GM21717 (cell line): ENCODE measurements around the gene SUGCT.

Experiments used
- ATAC-seq: cut with Tn5 transposase; IDR thresholded peaks from one replicate; pipeline ENCODE4 v1.9.1; 2021; ENCODE audit warnings: mild to moderate bottlenecking, moderate library complexity; ENCODE audit not compliant: unreplicated experiment

SUGCT gene

DNA sequence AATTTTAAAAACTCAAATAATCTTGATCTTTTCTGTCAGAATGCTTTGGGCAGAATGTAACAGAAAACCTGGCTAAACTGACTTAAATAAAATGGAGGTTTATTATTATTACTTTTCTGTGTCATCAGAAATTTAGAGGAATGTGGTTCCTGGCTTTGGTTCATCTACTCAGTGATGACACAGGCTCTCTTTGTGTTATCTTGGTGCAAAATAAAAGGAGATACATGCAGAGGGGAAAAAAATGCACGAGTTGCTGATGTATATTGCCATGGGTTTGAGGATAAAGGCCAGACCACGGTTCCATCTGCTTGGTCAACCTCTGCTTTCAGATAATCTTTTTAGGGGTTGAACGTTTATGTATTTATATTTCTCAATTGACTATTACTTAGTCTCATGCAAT lies 181.4 kb downstream of the SUGCT start:
- ATAC-seq, result no peak

DNA sequence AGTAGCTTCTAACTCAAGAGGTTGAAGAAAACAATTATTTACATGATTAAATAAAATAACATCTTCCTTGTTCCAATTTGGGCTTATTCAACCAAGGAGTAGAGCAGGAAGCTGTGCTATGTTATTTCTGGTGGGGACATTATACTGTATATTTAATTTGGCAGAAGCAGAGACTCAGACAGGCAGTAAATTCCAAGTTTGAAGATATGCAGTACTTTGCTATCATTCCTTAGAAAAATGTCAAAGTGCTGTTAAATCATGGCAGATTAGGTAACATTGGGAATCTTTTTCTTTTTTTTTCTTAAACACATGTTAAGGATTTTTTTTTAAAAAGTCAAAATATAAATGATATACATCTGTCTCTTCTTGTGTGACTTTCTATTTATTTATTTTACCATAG lies 190.1 kb downstream of the SUGCT start:
- no peak for ATAC-seq

DNA sequence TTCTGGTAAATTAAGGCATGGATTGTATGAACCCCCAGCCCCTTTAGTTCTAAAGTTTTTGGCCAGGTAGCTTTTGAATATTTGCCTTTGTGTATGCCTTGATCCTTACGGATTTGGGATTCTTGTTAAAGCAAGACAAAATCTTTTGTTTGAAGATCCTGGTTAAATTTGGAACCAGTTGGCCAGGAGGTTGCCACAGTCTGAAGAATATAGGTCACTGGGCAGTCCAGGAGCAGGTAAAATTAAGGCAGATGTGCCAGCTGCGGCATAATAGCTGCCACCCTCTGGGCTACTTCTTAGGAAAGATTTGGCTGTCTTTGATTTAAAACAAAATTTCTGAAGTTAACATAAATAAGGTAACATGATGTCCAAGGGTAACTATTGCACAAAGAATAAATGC lies 192.3 kb downstream of the SUGCT start:
- no peak for ATAC-seq

DNA sequence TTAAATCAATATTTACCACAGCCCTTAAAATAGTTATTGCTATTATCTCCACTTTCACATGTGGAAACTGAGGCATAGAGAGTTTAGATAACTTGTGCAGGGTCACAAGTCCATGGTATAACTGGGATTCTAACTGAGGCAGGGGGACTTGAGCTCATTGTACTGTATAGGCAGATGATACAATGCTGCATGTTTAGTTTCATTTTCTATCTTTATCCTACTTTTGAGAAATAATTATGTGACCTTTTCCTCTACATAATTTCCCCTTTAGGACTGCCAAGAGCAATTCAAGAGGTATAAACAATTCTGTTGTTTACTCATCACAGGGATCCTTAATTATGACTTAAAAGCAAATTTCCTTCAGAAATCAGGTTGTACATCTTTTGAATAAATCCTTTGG lies 193.1 kb downstream of the SUGCT start:
- no peak for ATAC-seq

DNA sequence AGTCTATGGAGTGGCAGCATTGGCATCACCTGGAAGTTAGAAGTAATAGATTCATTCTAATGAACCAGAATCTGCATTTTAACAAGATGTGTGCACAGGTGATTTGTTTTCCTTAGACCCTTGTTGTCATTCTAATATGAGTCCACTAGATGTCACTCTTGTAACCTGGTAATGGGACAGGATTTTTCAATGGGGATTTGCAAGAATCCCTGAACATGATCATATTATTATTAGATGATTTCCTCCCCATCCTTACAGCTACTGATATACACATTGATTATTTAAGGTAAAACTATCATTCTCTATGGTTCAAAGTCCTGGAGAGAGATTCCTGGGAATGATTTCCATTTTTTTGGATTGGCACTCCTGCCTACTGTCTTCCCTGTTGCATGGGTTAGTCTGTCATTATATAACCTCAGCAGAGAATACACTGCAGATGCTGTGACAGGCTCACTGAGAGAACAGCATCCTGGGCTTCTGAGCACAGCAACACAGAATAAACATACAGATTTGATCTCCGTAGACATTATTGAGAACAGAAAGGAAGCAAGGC lies 194.9 kb downstream of the SUGCT start:
- ATAC-seq, result peak; percentile 70

DNA sequence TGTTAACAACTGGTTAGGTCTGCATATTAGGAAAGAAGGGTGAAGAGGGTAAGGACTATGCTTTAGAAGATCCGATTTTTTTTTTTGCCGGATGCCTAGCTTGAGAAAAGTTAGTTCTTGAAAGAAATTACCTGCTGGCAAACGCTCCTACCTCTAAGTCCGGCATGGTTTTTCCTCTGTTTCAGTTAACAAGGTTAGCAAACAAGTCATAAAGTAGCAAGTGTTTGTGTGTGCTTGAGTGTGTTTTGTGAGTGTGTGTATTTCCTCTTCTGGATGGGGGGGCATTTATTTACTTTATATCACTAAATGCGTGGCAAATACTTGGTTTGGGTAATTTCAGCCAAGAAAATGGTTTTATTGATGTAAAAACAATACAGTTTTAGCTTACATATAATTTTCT lies 195.6 kb downstream of the SUGCT start:
- no peak for ATAC-seq

DNA sequence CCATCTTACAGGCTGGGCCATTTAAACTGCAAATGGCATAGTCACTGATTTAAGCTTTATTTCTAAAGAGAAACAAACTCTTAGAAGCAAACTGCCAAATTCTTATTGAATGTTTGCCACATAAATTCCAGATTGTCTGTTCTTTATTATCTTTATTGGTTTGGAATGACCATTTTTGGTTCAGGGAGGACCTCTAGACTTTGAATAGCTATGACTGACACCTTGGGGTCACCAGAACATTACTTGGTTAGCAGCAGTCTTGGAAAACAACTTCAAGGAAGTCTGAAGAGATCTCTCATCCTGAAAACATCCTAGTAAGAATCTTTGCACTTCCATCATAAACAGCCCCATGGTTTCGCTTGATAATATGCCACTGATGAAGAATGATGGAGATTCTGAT lies 197.1 kb downstream of the SUGCT start:
- no peak for ATAC-seq

DNA sequence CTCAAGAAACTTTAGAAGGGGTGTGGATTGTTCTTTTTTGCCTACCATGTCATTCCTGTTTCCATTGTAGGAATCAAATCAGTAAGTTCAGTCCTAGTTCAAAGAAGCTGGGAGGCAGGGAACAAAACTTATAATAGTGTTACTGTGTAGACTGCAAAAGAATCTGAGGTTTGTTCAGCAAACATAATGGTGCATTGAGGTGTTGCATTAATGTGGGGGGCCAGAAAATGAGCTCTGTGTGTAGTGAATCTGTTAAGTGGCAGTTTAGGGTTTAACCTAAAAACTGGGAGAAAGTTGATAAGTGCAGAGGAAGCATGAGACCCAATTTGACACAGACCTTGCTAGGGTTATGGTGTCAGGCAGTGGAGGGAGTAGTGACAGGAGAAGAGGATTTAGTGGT lies 197.7 kb downstream of the SUGCT start:
- ATAC-seq, result no peak

DNA sequence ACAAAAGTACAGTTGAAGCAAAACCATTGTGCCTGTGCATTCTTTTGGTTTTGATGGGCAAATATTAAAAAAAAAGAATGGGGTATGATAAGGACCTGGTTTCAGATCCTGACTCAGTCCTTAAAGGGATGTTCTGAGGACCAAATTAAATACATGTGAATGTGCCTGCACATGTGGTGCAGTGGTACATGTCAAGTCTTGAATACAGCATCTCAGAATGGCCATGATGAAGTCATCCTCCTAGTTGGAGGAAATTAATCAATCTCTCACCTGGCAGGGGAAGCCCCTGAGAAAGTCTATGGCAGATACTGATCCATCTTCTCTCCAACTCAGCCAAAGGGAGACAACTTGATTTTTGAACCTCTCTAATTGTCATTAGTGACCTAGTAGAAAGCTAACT lies 207.0 kb downstream of the SUGCT start:
- ATAC-seq, result no peak

DNA sequence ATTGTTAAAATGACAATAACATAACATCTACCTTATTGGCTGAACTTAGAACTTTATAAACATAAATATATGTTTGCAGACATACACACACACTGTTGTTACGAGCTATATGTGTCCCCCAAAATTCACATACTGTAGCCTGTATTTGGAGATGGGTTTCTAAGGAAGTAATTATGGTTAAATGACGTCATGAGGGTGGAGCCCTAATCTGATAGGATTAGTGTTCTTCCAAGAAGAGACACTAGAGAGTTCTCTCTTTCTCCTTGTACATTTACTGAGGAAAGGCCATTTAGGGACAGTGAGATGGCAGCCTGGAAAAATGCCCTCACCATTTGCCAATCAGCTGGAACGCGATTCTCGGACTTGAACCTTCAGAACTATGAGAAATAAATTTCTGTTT lies 211.7 kb downstream of the SUGCT start:
- no peak for ATAC-seq

DNA sequence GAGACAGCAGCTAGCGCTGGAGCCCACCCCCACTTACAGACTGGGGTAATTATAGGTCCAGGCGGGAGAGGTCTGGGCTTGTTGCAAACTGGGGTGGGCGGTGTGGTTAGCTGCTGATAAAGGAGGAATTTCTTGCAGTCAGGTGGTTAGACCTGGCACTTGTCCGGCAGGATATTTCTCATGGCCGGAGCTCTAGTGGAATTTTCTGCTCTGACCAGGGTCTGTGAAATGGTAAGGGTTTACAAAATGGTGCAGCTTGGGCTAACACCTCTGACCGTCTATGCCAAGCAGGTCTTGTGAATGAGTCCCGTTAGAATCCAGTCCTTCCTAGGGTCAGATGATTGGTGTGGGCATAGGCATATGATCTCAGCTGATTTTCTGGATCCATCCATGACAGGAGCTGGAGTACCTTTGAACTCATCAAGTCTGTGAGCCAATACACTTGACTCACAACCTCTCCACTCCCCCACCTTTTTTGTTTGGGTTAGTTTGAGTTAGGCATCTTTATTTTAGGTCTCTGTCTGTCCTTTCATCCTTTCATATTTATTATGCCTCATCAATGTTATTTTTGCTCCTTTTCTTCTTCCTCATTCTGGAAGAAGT lies 213.4 kb downstream of the SUGCT start:
- no peak for ATAC-seq

DNA sequence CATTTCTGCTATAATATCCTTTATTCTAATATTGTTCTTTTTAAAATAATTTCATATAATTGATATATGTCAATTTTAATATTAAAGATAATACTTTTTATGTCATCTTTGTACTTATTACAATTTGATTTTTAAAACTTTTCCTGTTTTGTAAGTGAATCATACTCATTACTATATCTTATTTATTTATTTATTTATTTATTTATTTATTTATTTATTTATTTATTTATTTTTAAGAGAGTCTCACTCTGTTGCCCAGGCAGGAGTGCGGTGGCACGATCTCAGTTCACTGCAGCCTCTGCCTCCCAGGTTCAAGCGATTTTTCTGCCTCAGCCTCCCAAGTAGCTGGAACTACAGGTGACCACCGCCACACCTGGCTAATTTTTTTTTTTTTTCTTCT lies 215.3 kb downstream of the SUGCT start:
- ATAC-seq, result no peak

DNA sequence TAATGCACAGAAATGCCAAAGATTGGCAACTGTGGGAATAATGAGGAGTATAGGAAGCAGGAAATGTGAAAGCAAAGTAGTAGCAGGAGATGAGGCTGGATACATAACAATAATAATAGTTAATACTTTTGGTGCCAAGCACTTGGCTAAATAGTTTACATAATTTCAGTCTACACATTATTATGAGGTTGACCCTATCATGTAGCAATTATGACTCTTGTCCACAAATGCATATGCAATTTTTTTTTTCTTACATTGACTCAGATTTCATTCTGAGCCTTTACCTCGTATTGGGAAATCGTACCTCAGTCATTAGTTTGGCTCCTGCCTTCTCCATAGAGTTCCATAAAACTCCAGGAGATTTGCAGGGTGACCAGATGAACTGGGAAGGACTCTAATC lies 219.9 kb downstream of the SUGCT start:
- ATAC-seq, result no peak

DNA sequence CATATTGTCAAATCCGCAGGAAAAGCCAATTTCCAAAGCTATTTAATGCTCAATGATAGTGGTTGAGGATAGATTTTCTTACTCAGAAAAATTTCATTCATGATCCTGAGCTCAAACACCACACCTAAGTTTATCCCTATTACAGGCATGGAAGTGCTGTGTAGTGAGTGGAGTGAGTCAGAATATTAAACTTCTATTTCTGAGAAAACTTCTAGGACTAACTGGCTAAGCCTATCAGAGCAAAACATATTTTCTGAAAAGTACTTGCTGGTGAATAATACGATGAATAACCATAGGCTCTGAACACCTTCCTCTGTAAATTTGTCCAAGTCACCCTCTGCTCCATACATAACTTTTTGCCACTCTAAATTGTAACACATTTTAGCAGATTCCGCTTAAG lies 221.5 kb downstream of the SUGCT start:
- no peak for ATAC-seq

DNA sequence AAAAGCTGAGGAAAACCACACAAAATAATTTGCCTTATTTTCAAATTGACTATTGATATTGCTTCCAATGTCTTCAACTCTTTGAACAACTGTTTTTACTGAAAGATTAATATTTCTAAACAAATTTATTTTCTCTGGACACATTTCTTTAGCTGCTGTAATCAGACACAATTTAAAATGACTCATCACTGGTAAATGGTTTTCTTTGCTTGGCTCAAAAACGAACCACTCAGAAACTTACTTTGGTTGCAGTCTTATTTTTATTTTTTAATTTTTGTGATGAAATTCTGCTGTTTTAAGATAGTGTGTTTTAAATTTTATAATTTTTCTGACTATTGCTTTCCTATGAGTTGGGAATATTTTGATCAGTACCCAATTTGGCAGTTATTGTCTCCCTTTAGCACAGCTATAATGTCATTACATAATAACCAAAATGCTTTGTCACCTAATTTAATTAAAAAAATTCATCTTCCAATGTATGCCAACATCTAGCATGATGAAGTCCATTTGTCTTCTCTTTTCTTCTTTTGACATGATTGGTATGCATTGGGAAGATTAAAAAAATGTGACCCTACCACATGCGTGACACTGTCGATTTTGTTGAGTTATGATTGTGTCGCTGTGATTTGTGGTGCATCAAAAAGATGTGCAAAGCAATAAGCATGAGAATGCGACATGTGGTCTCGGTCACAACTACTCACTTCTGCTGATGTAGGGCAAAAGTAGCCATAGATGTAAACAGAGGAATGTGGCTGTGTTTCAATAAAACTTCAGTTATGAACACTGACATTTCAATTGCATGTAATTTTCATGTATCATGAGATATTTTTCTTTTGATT lies 222.3 kb downstream of the SUGCT start:
- ATAC-seq, result no peak

DNA sequence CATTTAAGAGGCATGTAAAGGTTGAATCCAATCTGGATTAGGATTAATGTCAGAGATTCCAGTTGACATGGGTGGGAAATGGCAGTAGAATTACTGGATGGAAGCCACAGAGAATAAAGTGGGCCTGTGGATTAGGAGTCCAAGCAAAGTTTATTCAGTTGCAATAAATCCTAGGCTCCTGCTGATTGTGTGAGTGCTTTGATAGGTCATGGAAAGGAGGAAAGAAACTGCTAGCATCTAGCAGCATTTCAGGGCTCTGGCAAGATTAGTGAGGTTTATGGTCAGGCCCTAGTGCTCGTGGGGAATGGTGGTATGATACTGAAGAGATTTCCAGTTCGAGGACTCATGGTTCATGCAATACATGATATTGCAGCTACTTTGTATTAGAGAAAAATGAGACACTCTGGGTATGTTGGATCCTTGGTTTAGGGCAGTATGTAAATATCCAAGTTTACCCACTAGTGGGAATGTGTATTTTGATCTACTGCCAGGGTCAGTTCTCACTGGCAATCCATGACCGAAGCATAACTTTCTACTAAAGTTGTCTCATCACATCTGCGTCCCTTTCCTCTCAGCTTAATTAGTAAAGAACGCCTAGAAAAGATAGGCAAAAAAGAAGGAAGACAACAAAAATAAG lies 235.0 kb downstream of the SUGCT start:
- no peak for ATAC-seq

DNA sequence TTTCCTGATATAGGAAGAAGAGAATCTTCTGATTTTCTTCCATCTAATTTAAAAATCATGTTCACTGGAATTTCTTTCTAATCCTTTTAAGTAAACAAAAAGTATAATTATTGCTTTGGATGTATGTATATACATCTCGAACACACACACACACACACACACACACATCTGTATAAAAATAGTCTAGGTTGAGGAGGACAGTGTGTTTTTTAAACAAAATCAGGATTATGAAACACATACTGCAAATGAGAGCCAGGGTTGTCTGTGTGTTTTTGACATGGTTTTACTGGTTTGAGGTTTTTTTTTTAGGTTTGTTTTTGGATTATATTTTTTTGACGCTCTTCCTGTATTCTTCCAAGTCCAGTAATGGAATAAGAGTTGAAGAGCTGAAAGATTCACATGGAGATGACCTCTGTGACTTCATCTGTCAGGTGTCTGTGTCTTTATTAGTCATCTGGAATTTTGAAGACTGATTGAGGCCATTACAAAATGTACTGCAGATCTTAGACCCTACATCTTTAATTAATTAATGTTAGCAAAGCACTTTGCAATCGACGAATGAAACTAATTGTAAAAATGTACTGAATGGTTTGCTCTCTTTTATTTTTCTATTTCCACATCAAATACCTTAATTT lies 237.1 kb downstream of the SUGCT start:
- no peak for ATAC-seq

DNA sequence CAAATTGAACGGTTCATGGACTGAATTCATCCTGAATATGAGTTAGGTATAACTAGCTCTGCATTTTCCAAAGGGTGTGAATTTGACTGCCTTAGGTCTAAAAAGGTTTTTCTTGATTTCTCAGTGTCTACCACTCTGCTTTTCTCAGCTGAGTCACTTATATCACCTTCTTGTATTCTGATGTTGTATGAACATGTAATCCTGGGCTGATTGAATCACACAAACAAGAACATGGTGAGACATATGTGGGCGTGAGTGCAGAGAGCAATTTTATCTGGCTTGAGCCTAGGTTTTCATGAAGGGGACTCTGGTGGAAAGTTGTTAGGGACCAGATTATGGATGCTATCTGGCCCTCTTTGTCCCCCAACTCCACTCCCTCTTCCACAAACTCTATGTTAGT lies 239.8 kb downstream of the SUGCT start:
- ATAC-seq, result no peak

DNA sequence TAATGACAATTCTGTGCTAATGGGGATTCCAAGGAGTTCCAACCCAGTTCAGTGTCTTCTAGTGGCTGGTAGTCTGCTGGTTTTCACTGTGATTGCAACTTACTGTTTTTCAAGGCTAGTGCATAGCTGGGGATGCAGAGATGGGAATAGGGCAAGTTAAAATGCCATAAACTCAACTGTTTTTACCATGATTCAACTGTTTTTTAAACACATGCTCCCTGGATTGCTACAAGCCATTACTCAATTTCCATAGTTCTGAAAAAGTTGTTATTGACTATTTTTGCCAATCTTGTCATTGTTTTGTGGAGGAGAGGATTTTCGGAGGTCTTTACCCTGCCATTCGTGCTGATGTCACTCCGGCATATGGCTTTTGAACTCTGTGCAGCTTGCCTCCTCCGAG lies 245.3 kb downstream of the SUGCT start:
- ATAC-seq, result no peak

DNA sequence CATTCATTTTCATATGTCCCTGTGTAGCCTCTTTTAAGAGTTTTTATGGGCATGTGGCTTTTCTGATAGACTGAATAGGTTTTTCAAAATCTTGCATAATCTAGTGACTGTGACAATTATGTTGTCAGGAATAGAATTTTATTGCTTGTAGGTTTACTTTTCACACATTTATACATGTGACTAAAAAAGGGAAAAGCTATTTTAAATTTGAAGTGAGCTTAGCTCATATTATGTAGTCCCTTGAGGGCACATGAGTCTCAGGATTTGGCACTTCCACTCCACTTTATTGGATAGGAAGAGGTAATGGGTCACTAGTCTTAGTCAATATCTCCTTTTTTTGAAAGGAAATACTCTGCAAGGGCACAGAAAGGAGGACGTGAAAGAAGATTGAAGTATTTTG lies 247.3 kb downstream of the SUGCT start:
- no peak for ATAC-seq

DNA sequence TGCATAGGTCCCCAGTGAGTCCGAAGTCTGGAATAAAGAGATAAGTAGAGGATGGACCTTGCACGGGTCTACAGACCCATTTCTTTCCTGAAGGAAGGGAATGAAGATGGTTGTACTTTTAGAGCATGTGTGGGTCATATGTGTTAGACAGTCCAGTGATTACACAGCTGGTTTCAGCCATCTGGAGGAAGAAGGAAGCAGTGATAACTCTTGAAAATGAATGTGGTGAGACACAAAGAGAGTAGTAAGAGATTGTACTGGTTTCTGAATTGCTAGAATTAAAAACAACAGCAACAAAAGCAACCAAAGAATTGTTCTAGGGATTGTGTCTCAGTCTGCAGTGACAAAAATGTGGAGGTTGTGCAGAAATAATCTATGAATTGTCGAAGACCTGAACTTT lies 258.9 kb downstream of the SUGCT start:
- ATAC-seq, result no peak

DNA sequence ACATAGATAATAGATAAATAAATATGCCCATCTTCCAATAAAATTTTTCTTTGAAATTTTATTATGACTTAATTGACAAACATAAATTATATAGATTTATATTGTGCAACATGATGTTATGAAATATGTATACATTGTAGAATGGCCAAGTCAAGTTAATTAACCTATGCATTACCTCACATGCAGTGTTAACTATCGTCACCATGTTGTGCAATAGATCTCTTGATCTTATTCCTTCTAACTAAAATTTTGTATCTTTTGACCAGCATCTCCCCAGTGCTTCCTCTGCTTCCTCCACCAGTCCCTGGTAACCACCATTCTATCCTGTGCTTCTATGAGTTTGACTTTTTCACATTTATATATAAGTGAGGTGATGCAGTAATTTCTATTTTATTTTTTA lies 259.6 kb downstream of the SUGCT start:
- no peak for ATAC-seq
